Trophoblast cell (in vitro differentiated cells and primary cell): ENCODE measurements around the gene SETDB1.
"Not testable (repeated sequence)": the region's sequence is repeated elsewhere in the genome, so short reads cannot be mapped to it uniquely, and the experiment has no call there.

Experiments used
- DNase-seq, 2 donors: peaks; one replicate each; pipeline ENCODE4 v3.0.0-alpha.2; 2016
- H2AFZ ChIP-seq: 2 replicates; pipeline ENCODE4 v1.6.1; 2013; ENCODE audit warnings: low read length, moderate library complexity, mild to moderate bottlenecking; ENCODE audit not compliant: insufficient read depth, poor library complexity
- H2AK5ac ChIP-seq: 2 replicates; pipeline ENCODE4 v1.6.1; 2013; ENCODE audit warnings: mild to moderate bottlenecking, low read length
- H2BK120ac ChIP-seq: 2 replicates; pipeline ENCODE4 v1.6.1; 2013; ENCODE audit warnings: low read length, mild to moderate bottlenecking, moderate library complexity; ENCODE audit not compliant: insufficient read depth, poor library complexity
- H2BK12ac ChIP-seq: 2 replicates; pipeline ENCODE4 v1.6.1; 2013; ENCODE audit warnings: mild to moderate bottlenecking, low read length, moderate library complexity
- H2BK5ac ChIP-seq: 2 replicates; pipeline ENCODE4 v1.6.1; 2013; ENCODE audit warnings: low read length, low read depth, moderate library complexity, mild to moderate bottlenecking; ENCODE audit not compliant: poor library complexity
- H3K14ac ChIP-seq: 2 replicates; pipeline ENCODE4 v1.6.1; 2013; ENCODE audit warnings: mild to moderate bottlenecking, low read length
- H3K18ac ChIP-seq: 2 replicates; pipeline ENCODE4 v1.6.1; 2013; ENCODE audit warnings: mild to moderate bottlenecking, low read length
- H3K23ac ChIP-seq: 2 replicates; pipeline ENCODE4 v1.6.1; 2013; ENCODE audit warnings: low read length
- H3K27ac ChIP-seq: 2 replicates; pipeline ENCODE4 v1.5.1; 2013; ENCODE audit warnings: low read depth, mild to moderate bottlenecking, inconsistent platforms, low read length, moderate library complexity
- H3K27me3 ChIP-seq: 2 replicates; pipeline ENCODE4 v1.6.1; 2013; ENCODE audit warnings: inconsistent platforms, mild to moderate bottlenecking, low read length, moderate library complexity; ENCODE audit not compliant: insufficient read depth
- H3K36me3 ChIP-seq, 2 experiments: 1 replicate in 1 of 2; 2 replicates in 1 of 2; pipeline ENCODE4 v1.6.1; 2013; ENCODE audit warnings: low read length in 2 of 2, mild to moderate bottlenecking in 2 of 2, moderate library complexity in 1 of 2; ENCODE audit not compliant: insufficient read depth in 2 of 2, control insufficient read depth in 1 of 2
- H3K4ac ChIP-seq: 2 replicates; pipeline ENCODE4 v1.6.1; 2013; ENCODE audit warnings: low read depth, mild to moderate bottlenecking, low read length, moderate library complexity
- H3K4me1 ChIP-seq, 2 experiments: 1 replicate in 1 of 2; 2 replicates in 1 of 2; pipeline ENCODE4 v1.6.1; 2013; ENCODE audit warnings: low read length in 2 of 2, mild to moderate bottlenecking in 2 of 2, moderate library complexity in 1 of 2; ENCODE audit not compliant: insufficient read depth in 2 of 2, control insufficient read depth in 1 of 2
- H3K4me2 ChIP-seq: 2 replicates; pipeline ENCODE4 v1.6.1; 2013; ENCODE audit warnings: inconsistent platforms, mild to moderate bottlenecking, low read length, moderate library complexity
- H3K4me3 ChIP-seq: 2 replicates; pipeline ENCODE4 v1.5.1; 2013; ENCODE audit warnings: mild to moderate bottlenecking, low read depth, low read length, inconsistent platforms
- H3K79me1 ChIP-seq: one replicate; pipeline ENCODE4 v1.6.1; 2013; ENCODE audit warnings: low read length
- H3K79me2 ChIP-seq: 2 replicates; pipeline ENCODE4 v1.6.1; 2013; ENCODE audit warnings: low read length, mild to moderate bottlenecking; ENCODE audit not compliant: control insufficient read depth, insufficient read depth, poor library complexity
- H3K9ac ChIP-seq: 2 replicates; pipeline ENCODE4 v1.6.1; 2013; ENCODE audit warnings: mild to moderate bottlenecking, low read length
- H3K9me3 ChIP-seq: 2 replicates; pipeline ENCODE4 v1.6.1; 2013; ENCODE audit warnings: low read depth, mild to moderate bottlenecking, control low read depth, inconsistent platforms, low read length; ENCODE audit not compliant: insufficient read depth
- H4K12ac ChIP-seq: 2 replicates; pipeline ENCODE4 v1.6.1; 2013; ENCODE audit warnings: low read depth, mild to moderate bottlenecking, low read length, moderate library complexity
- H4K8ac ChIP-seq: 2 replicates; pipeline ENCODE4 v1.6.1; 2013; ENCODE audit warnings: low read depth, mild to moderate bottlenecking, low read length, moderate library complexity
- H4K91ac ChIP-seq: one replicate; pipeline ENCODE4 v1.6.1; 2013; ENCODE audit warnings: low read depth, mild to moderate bottlenecking, low read length, moderate library complexity
- WGBS: extraction: QIAGEN DNeasy Blood & Tissue Kit; methylation state at CpG from one replicate; pipeline ENCODE4 v1.1.7; 2013; ENCODE audit warnings: missing lambda C conversion rate; ENCODE audit not compliant: insufficient read length, insufficient coverage; ENCODE audit errors: extremely low coverage; 5-methylcytosine and 5-hydroxymethylcytosine counted together

The SETDB1 gene

GRCh38 chr1:150895618-150896017, 30.5 kb upstream of the SETDB1 start:
- Histone ChIP-seq H2AK5ac (no peak overlapping the region), H3K4me2 (no peak overlapping the region), H2BK120ac (no peak overlapping the region), H3K23ac (no peak overlapping the region), H4K91ac (no peak overlapping the region), H3K79me2 (no peaks in the 10 kb centered on the region), H2BK12ac (no peak overlapping the region), H3K27ac (no peak overlapping the region), H3K14ac (no peak overlapping the region), H3K4me3 (no peak overlapping the region), H3K9ac (no peak overlapping the region), H3K27me3 (no peaks in the 10 kb centered on the region), H2AFZ (peak overlapping the region; percentile 25), H3K4ac (no peak overlapping the region), H3K18ac (no peak overlapping the region), H3K36me3 (no peaks in the 10 kb centered on the region), H3K4me1 (no peaks in the 10 kb centered on the region), H4K12ac (no peak overlapping the region), H3K9me3 (no peaks in the 10 kb centered on the region), H2BK5ac (no peak overlapping the region), H4K8ac (no peak overlapping the region), H3K79me1 (no peaks in the 10 kb centered on the region)
- WGBS, result no CpG with 5 or more reads among the region's 4 CpGs
- DNase-seq, result peak; percentile 70 to 75

GRCh38 chr1:150899795-150900194, 26.4 kb upstream of the SETDB1 start:
- H3K79me1 ChIP-seq, H3K4ac ChIP-seq, H3K14ac ChIP-seq, H3K9ac ChIP-seq, H3K4me1 ChIP-seq, H3K9me3 ChIP-seq, H3K79me2 ChIP-seq, H3K36me3 ChIP-seq, DNase-seq, H3K4me2 ChIP-seq, H4K12ac ChIP-seq, H2BK12ac ChIP-seq, H3K4me3 ChIP-seq, H3K27me3 ChIP-seq, H2AFZ ChIP-seq, H4K91ac ChIP-seq, H3K27ac ChIP-seq, H3K23ac ChIP-seq, H4K8ac ChIP-seq, H2AK5ac ChIP-seq, H2BK5ac ChIP-seq, H2BK120ac ChIP-seq, H3K18ac ChIP-seq: not testable (repeated sequence)
- no CpG with 5 or more reads among the region's 8 CpGs for WGBS

- no peak overlapping the region for H2AFZ ChIP-seq
- H3K14ac ChIP-seq, result no peak overlapping the region
- no peak overlapping the region for H4K12ac ChIP-seq
- no peaks in the 10 kb centered on the region for H3K79me1 ChIP-seq
- no peak overlapping the region for H4K8ac ChIP-seq
- H3K4me2 ChIP-seq, result no peak overlapping the region
- no peaks in the 10 kb centered on the region for H3K79me2 ChIP-seq
- H3K27ac ChIP-seq, result no peak overlapping the region
- no peak overlapping the region for H3K18ac ChIP-seq
- peaks cover 0 to 3% of the 10 kb centered on the region in 2 experiments for H3K4me1 ChIP-seq
- H2BK120ac ChIP-seq, result no peak overlapping the region
- H2BK12ac ChIP-seq, result no peak overlapping the region
- no peaks in the 10 kb centered on the region for H3K9me3 ChIP-seq
- no peak overlapping the region for H3K4ac ChIP-seq
- H3K23ac ChIP-seq, result no peak overlapping the region
- WGBS, result 100% methylated on average over 1 of the region's 5 CpGs
- no peak overlapping the region for H2BK5ac ChIP-seq
- no peaks in the 10 kb centered on the region for H3K27me3 ChIP-seq
- no peak overlapping the region for H4K91ac ChIP-seq
- H3K4me3 ChIP-seq, result no peak overlapping the region
- H3K36me3 ChIP-seq, result no peaks in the 10 kb centered on the region
- DNase-seq, result peak; percentile 72 to 86
- no peak overlapping the region for H3K9ac ChIP-seq
- H2AK5ac ChIP-seq, result no peak overlapping the region
Observed at GRCh38 chr1:150902346-150902745, 23.8 kb upstream of the SETDB1 start.

- Histone ChIP-seq H3K23ac (no peak overlapping the region), H4K8ac (no peak overlapping the region), H3K36me3 (no peaks in the 10 kb centered on the region), H3K4me3 (no peak overlapping the region), H3K4me1 (peaks cover 0 to 3% of the 10 kb centered on the region in 2 experiments), H3K18ac (no peak overlapping the region), H3K9me3 (no peaks in the 10 kb centered on the region), H3K4me2 (no peak overlapping the region), H4K12ac (no peak overlapping the region), H3K9ac (no peak overlapping the region), H2BK120ac (no peak overlapping the region), H3K27me3 (no peaks in the 10 kb centered on the region), H2BK12ac (no peak overlapping the region), H2BK5ac (no peak overlapping the region), H3K27ac (no peak overlapping the region), H3K79me2 (no peaks in the 10 kb centered on the region), H3K14ac (no peak overlapping the region), H2AFZ (no peak overlapping the region), H2AK5ac (no peak overlapping the region), H4K91ac (no peak overlapping the region), H3K4ac (no peak overlapping the region), H3K79me1 (no peaks in the 10 kb centered on the region)
- peak; percentile 48 to 96 for DNase-seq
- WGBS, result no CpG with 5 or more reads among the region's 1 CpG
Observed at GRCh38 chr1:150902751-150903150, 23.4 kb upstream of the SETDB1 start.
